Body of pancreas (tissue), 4 donors: ENCODE measurements around the gene FBXO7.

Experiments
- CTCF ChIP-seq, 7 experiments: fragments of 450-650 bp in 4 of 7; fragments of 200-600 bp in 3 of 7; sonication (generic) in 3 of 7; IDR thresholded peaks; one replicate each; pipeline ENCODE4 v1.5.1; 2016 to 2019; ENCODE audit warnings: antibody characterized with exemption in 7 of 7
- POLR2A ChIP-seq, 3 donors: fragments of 450-650 bp; IDR thresholded peaks; one replicate each; pipeline ENCODE4 v1.6.1; 2016; ENCODE audit warnings: antibody characterized with exemption in 3 of 3, mild to moderate bottlenecking in 2 of 3

- TF ChIP-seq CTCF (IDR thresholded peaks at IDR 0.05) = no peak
- TF ChIP-seq POLR2A (IDR thresholded peaks at IDR 0.05) = no peak
Observed at GRCh38 chr22:32457031-32457430, 17.6 kb upstream of the FBXO7 start.
